Activated CD4-positive, alpha-beta T cell treated with anti-CD3 and anti-CD28 coated beads, Interleukin-2, amount 50 U/mL, for 4 hours (primary cell): Measurements from ENCODE around the gene TREX2.

Experiments
- DNase-seq, 2 experiments: peaks; one replicate each; pipeline ENCODE4 v3.0.0-alpha.2; 2020

The TREX2 gene, protein sequence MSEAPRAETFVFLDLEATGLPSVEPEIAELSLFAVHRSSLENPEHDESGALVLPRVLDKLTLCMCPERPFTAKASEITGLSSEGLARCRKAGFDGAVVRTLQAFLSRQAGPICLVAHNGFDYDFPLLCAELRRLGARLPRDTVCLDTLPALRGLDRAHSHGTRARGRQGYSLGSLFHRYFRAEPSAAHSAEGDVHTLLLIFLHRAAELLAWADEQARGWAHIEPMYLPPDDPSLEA

DNA sequence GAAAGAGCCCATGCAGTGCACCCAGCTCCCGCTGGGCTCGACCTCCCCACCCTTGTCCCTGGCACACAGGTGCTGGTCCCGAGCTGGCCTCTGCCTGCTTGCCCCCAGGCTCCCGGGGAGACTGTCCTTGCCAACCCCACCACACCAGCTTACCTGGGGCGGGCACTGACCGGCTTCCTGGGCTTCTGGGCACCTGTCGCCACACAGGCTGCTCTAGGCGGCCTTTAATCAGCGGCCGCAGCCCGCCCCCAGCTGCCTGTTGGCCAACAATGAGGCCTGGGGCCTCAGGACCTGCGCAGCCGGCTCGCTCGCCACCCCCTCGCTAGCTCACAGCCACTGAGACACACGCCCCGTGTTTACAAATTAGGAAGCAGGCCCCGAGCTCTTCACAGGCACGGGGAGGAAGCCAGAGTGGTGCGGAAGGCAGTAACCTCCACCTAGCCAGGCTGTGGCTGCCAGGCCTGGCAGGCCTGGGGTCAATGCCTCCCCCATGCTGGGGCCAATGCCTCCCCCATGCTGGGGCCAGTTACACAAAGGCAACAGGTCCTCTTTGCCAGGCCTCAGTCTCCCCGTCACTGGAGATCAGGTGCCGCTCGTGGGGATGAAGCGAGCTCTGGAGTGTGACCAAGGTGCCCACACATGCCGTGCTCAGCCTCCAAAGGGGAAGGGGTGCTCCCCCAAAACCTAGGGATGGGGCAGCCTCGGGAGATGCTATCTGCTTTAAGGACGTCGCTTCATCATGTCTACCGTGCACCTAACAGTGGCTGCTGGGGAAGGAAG, at the start of gene TREX2:
Gene TREX2 (minus strand): TSS at position 201 of the 780 bp plus-strand sequence. CDS start 626 bp downstream, outside the sequence.
- no peak for DNase-seq

DNA sequence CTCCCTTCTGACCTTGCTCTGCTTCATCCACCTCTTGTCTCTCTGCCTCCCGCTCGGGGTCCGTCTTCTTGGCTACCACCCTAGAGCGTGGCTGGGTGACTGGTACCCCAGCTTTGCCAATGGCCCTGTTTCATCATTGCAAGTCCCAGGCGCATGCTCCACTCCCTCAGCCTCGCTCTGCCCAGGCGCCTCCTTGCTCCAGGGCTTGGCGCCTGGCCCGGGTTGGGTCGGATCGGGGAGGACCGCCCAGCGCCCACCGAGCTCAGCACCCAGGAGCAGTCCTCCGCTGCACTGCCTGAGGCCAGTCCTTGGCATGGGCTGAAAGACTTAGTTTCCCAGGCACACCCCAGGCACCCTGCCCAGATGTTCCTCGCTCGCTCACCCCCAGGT, 49.5 kb upstream of the TREX2 start:
- no peak for DNase-seq

DNA sequence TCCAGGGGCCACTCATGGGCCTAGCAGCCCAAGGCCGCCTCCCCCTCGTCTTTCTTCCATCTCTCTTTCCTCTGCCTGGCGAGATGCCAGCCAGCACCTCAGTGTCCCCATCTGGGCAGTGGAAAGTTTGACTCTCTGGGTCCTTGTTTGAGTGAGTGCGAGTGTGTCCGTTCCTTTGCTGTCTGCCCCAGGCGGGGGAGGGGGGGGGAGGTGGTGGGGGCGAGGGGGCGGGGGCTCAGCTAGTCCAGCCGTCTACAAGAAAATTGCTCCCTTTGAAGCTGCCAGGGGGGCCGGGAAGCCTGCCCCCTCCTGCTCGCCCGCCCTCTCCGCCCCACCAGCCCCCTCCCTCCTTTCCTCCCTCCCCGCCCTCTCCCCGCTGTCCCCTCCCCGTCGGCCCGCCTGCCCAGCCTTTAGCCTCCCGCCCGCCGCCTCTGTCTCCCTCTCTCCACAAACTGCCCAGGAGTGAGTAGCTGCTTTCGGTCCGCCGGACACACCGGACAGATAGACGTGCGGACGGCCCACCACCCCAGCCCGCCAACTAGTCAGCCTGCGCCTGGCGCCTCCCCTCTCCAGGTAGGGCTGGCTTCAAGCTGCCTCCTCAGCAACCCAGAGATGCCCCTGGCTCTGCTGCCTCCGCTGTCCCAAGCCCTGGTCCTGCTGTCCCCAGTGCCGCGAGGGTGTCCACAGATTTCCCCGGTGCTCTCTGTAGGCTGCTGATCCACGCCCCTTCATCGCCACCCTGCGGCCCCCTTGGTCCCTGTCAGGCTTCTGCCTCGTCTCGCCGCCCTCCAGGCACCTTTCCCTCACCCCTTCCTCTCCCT, 48.9 kb upstream of the TREX2 start, which contains the start of gene BGN:
Gene BGN (plus strand): TSS at position 440 of the 821 bp plus-strand sequence. CDS start 9,652 bp downstream, outside the sequence.
- DNase-seq, result no peak

DNA sequence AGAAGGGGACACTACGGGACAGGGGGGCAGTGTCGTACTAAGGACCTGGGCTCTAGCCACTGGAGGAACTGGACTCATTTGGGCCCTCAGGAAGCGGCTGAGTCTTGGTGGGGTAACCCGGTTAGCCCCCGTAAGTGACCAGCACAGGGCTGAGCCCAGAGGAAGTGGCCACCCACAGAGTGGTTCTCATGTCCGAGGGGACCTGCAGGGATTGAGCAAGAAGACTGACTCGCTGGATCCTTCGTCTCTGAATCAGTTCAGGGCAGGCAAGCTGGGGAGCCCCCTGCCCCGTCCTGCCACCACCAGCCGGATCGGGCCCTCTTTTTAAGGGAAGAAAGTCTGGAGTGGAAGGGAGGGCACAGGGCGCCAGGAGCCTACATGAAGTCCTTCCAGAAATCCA, 48.2 kb upstream of the TREX2 start:
- no peak for DNase-seq

DNA sequence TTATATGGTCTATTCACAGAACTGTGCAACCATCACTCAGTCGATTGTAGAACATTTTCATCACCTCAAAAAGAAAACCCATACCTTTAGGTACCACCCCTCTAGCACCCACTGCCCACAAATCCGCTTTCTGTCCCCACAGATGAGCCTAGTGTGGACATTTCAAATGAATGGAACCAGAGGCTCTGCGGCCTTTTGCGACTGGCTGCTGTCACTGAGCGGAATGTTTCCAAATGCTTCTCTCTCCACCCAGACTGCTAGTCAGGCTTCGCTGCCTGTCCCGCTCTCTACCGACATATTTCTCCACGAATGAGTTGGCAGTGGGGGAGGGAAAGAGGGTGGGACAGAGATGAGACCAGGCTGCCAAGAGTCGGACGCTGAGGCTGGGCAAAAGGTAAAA, 47.2 kb upstream of the TREX2 start:
- no peak for DNase-seq

DNA sequence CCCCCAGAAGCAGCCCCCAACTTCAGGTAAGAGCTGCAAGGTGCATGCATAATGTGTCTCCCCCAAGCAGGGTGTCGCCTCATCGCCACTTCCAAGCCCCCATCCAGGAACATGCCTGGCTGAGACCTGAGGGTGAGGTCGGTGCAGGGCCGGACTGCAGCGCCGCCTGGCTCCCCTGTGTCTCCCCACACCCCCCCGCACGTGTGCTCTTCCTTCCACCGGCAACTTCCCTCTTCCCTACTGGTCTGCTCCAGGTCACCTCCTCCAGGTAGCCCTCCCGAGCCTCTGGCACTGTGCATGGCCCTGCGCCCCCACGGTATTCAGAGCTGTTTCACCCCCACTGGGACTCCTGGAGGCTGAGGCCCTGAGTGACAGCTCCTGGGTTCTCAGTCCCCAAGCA, 46.7 kb upstream of the TREX2 start:
- no peak for DNase-seq

DNA sequence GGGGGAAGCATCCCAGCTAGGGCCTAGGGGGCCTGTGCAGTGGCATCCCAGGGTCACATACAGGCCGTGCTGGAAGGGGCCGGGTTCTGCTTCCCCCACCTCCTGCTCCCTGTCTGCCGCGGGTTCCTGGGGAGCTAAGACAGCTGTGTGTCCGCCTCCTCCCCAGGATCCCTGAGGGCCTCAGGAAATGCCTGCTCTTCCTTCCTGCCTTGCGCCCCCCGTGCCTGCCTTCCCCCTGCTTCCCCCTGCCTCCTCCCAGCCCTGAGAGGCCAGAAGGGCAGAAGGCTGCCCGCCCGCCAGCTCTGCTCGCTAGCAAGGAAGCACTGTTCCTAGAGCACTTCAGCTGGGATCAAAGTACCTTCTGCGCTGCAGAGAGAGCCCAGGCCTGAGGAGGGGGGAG, 46.1 kb upstream of the TREX2 start:
- DNase-seq, result no peak

DNA sequence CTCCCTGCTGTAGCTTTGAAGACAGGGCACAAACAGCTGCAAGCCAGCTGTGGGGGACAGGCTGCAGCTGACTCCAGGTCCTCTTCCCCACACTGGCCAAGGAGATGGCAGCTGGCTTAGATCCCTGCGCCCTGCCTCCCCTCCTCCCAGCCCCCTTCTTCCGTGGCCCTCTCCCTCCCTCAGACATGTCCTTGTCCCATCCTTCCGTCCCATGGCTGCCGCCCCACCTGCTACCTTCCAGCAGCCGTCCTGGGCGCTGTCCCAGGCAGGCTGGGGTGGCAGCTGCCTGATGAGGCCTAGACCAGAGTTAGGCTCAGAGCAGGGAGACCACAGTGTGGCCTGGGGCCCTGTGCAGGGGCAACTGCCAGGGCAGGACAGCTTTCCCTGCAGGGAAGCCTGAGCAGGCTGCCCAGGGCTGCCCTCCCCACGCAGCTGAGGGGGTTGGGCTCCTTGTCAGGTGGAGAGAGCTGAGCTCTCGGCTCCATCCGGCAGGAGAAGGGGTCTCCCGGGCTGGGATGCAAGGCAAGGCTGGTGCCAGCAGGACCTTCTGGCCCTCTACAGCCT, 45.6 kb upstream of the TREX2 start:
- DNase-seq, result no peak

DNA sequence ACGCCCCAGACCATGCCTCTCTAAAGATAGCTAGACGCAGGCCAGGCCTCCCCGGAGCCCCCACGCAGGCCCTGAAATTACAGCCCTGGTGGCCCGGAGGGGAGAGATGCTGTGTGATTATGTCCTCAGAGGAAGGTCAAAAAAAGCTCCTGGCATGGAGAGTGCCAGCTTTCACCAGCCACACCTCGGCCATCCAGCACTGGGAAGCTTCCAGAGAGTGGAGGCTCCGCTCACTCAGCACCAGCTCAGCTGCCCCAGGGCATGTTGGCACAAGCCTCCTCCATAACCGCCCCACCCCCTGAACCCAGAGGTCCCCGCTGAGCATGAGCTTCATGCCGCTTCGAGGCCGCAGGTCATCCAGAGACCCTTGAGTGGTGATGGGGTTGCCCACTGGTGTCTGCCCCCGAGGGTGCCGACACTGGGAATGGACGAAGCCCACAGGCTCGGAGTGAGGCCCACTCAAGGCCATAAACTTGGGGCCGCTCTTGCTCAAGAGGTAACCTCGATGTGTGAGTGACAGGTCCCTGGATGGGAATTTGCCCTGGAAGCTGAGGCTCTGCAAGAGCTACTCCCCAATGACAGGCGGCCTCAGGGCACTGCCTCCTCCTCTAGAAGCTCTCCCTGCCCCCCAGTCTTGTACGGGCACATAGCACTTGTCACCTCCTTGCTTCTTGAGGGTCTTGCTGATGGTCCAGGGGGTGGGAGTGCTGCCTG, 44.5 kb upstream of the TREX2 start:
- no peak for DNase-seq

DNA sequence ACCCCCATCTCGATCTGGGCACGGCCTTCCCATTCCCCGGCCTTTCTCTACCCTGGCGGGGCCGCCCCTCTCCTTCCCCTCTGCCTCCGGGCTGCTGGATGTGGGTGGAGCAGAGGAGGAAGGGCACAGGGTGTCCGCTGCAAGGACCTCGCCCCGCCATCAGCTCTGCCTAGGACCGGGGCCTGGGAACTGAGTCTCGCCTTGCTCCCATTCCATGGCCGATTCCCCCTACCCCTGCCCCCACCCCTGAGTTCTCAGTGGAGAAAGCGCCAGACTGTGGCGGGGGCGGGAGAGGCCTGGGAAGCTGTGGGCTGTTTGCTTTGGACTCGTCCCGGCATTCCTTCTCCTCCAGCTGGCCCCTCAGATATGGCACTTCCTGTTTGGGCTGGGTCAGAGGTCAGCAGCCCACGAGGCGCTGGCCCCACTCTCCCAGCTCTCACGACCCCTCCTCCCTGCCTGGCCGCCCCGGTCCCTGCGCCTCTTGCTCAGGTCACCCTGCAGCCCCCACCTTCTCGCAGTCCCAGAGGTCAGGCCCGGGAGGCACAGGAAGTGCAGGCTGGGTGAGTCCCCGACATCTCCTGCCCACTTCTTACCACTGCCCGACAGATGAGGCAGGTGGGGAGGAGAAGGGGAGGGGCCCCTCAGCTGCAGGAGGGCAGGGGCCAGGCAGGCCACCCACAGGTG, 42.5 kb upstream of the TREX2 start:
- no peak for DNase-seq

DNA sequence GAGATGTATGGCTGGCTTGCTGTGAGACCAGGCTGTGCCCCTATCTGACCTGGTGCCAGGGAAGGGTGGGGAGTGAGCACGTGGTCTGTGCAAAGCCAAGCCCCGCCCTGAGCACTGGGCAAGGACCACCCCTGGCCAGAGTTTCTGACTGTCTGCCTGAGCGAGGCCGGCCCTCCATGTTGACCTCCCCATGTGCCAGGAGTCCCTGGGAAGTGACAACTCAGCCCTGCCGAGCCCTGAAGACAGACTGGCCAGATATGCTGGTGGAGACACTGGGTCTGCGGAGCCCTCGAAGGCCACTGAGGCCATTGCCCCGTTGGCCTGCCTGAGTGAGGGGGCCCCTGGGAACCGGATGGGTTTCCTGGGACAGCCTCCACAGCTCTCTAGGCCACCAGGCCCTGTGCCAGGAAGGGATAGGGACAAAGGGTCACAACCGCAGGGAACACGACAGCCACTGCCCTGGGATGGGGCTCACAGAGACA, 41.8 kb upstream of the TREX2 start:
- DNase-seq, result no peak

DNA sequence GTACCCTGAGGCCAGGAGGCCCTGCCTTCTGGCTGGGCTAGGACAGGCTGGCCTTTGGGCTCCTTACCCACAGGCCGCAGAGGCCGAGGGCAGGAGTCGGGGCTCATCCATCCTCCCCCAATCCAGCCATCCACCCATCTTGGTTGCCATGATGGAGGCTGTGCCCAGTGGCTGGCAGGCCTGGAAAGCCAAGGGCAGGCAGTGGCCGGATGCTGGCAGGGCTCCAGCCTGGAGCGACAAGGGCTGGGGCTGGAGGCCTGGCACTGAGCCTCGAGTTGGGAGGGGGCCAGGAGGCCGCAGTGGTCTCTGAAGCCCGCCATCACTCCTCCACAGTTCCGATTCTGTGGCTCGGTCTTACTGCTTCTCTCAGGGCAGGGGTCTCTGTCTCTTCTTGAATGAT, 40.3 kb upstream of the TREX2 start:
- no peak for DNase-seq

DNA sequence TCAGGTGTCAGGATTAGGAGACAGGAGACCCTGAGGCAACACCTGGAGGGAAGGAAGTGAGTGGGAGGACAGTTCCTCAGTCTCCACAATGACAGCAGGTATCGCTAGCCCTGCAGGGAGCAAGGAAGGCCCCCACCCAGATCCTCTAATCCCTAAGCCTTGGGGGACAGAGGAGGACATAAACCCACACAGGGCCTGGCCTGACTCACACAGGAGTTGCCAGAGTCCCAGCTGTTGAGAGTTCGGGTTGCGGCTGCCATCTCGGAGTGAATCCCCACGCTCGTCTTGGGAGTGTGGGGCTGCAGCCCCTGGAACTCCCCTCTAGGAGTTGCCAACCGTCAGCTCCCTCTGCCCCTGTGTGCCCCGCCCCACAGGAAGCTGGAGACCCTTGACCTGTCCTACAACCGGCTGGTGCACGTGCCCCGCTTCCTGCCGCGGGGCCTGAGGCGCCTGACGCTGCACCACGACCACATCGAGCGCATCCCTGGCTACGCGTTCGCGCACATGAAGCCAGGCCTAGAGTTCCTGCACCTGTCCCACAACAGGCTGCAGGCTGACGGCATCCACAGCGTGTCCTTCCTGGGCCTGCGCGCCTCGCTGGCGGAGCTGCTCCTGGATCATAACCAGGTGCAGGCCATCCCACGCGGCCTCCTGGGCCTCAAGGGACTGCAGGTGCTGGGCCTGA, 39.7 kb upstream of the TREX2 start:
- no peak for DNase-seq

DNA sequence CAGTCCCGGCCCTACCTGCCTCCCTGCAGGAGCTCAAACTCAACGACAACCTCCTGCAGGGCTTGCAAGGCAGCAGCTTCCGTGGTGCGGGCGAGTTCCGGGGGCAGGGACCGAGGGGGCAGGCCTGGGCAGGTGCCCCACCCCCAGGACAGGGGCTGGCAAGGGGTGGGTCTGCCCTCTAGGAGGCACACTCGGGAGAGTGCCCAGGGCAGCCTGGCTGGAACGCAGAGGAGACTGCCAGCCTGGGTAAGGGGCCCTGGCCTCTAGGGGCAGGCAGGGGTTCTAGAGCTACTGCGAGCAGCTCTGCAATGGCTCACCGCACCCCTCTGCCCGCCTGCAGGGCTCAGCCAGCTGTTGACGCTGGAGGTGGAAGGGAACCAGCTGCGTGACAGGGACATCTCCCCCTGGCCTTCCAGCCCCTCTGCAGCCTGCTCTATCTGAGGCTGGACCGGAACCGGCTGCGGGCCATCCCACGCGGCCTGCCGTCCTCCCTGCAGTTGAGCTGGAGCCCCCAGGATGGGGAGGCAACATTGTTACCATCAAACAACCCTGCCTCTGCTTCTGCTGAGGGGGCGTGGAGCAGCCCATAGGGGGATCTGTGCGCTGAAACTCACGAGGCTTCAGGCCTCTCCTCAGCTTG, 36.6 kb upstream of the TREX2 start:
- no peak for DNase-seq

DNA sequence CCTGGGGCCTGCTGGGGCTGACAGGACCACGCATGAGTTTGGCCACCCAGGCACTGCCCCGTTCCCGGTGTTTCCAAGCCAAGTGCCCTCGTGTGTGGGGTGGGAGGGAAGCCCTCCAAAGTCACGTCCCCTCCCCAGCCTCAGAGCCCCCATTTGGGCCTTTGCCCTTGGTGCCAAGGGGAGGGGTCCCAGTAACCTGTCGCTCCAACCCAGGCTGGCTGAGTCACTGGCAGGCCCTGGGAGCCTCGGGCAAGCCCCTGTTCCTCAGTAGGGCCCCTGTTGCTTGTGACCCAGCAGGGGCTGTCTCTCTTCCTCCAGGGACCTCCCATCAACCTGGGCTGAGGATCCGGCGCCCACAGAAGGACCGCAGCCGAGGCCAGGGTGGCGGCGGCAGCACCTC, 35.2 kb upstream of the TREX2 start:
- no peak for DNase-seq

DNA sequence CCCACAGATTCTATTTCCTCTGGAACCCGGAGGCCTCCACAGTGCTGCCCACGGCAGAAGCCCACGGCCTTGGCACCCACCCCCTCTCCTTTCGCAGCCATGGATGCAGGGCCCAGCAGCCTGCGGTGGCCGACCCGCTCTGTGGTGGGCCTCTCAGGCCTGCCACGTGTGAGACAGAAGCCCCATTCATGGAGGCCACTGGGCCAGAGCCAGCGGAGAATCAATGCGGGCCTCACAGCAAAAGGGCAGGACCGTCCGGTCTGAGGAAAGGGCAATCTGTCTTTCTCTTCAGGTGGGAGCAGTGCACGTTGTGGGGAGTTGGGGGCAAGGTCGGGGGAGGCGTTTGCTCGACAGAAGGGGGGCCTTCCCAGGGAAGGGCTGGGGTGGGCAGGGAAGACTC, 32.9 kb upstream of the TREX2 start:
- no peak for DNase-seq

DNA sequence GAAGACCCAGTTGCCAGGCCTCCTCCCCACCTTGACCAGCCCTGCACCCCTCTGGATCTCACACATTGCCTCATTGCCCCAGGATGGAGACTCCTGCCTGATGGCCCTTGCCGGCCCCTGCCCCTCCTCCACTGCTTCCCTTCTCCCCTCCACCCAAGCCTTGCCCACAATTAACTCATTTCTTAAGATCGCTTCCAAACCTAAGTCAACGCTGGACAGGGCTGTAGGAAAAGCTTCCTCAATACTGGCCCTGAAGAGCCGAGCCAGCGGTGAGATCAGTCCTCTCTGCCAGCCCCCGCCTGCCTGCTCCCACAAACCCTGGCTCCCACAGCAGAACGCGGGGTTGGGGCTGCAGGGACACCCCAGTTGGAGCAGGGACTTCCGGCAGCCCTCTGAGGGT, 32.0 kb upstream of the TREX2 start:
- DNase-seq, result no peak

DNA sequence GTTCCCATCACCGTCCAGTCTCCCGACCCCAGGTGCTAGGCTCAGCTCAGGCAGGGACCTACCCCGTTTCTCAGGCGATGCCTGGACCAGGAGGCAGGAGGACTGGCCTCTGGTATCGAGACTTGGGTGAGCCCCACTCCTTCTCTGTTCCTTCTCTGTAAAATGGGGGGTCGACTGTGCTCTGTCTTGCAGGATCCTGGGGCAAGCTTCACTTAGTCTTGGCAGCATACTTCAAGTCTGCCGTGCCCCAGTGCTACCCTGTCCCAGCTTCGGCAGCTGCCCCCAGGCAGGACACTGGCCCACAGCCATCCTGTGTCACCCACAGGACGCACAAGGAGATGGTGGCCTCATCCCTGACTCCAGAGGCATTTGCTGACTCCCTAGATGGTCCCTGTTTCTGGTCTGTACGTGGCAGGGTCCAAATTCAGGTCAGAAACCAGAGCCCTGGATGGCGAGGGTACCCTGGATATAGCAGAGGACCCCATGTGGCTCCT, 31.6 kb upstream of the TREX2 start:
- no peak for DNase-seq

DNA sequence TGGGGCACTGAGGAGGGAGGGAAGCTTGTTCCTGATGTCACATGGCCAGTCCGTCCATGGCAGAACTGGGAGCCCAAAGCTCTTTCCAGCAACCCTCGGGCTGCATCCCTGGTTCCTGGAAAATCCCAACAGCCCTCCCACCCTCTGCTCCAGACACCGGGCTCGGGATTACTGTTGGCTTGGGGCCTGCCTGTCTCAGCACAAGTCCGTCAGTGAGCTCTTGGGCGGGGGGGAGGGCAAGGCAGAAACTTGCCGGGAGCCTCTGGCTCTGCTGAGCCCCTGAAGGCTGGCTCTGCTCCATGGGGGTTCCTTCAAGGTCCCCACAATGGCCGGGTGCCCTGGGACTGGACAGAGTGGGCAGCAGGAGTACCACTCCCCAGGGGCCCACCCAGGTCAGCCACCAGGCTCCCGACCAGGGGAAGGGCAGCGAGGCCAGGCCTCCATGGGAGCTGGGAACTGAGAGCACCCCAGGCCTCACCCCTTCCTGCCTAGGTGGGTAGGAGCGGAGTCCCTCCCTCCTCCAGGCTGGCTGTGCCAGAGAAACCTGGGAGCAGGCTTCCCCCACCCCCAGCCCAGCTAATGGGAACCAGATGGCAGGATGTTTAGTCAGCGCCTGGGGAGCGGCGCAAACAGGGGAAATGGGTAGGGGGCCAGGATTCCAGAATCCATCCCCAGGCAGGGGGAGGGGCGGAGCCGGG, 31.0 kb upstream of the TREX2 start:
- DNase-seq, result no peak

DNA sequence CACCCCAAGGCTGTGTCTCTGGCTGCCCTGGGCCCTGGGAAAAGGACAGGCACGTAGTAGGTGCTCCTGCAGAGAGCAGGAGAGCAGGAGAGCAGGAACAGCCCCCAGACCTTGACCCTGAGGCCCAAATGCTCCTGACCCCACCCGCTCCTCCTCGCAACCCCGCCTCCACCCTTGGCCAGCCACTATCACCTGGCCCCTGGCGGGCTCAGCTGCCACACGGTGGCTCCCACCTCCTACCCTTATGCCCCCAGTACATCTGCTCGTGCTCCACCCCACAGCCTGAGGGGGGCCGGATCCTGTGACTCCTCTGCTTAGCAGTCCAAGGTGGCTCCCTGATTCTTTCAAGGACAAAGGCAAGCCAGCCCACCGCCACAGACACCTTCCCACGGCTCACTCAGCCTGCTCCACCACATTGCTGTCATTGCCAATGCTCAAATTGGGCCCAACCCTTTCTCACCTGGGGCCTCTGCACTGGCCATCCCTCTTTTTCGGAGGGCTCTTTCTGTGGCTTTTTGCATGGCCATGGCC, 30.0 kb upstream of the TREX2 start:
- DNase-seq, result no peak
